Vagina (tissue), 2 donors: ENCODE data around the gene HAAO. TPM values are rescaled to one million over a fixed set of nuclear protein-coding genes. Genes with fewer than 3 reads are reported as not detected.
"Not testable (repeated sequence)": the region's sequence is repeated elsewhere in the genome, so short reads cannot be mapped to it uniquely, and the experiment has no call there.

Experiments used
- DNase-seq, 2 donors: peaks; one replicate each; pipeline ENCODE4 v3.0.0-alpha.2; 2017; ENCODE audit errors: extremely low spot score in 2 of 2
- H3K27ac ChIP-seq: fragments of 200-600 bp; sonication (generic); one replicate; pipeline ENCODE4 v1.5.1; 2019
- H3K27me3 ChIP-seq: fragments of 200-600 bp; sonication (generic); one replicate; pipeline ENCODE4 v1.5.1; 2019
- H3K36me3 ChIP-seq, 2 donors: fragments of 200-600 bp; sonication (generic); one replicate each; pipeline ENCODE4 v1.5.1; 2017 to 2019
- H3K4me1 ChIP-seq: fragments of 200-600 bp; sonication (generic); one replicate; pipeline ENCODE4 v1.5.1; 2019
- H3K4me3 ChIP-seq, 2 donors: fragments of 200-600 bp; sonication (generic); 1 replicate in 1 of 2; 2 replicates in 1 of 2; pipeline ENCODE4 v1.5.1; 2016 to 2019
- H3K9me3 ChIP-seq: fragments of 200-600 bp; sonication (generic); one replicate; pipeline ENCODE4 v1.5.1; 2019
- CTCF ChIP-seq, 3 experiments: fragments of 450-650 bp in 2 of 3; fragments of 200-600 bp in 1 of 3; sonication (generic) in 1 of 3; IDR thresholded peaks; one replicate each; pipeline ENCODE4 v1.5.1; 2017 to 2019; ENCODE audit warnings: antibody characterized with exemption in 3 of 3, mild to moderate bottlenecking in 2 of 3, moderate library complexity in 2 of 3
- POLR2A ChIP-seq, 2 donors: fragments of 450-650 bp; IDR thresholded peaks; one replicate each; pipeline ENCODE4 v1.6.1; 2017; ENCODE audit warnings: antibody characterized with exemption in 2 of 2, mild to moderate bottlenecking in 2 of 2, moderate library complexity in 2 of 2
- POLR2AphosphoS5 ChIP-seq, 2 donors: sonication (generic); formaldehyde crosslinking; IDR thresholded peaks; one replicate each; pipeline ENCODE4 v1.9.0; 2017; ENCODE audit warnings: antibody characterized with exemption in 2 of 2, mild to moderate bottlenecking in 2 of 2, low read depth in 1 of 2; ENCODE audit not compliant: insufficient read depth in 1 of 2
- intact Hi-C: fragments of 100-400 bp; cut with DNase I; formaldehyde crosslinking; loops from one replicate; pipeline ENCODE4 v1.15.1; 2023
- total RNA-seq: library from RNA; depleted of rRNA; stranded (reverse); fragments of >200 nt; gene quantifications from one replicate; pipeline ENCODE4 v1.2.3, GENCODE V29; 2016

The HAAO gene
- total RNA-seq, 1 donor from 2014 or later = 5.9 TPM

GRCh38 chr2:42742740-42743658, 49.4 kb downstream of the HAAO start:
- H3K36me3 ChIP-seq = peaks cover 0 to 3% of the 10 kb centered on the region in 2 donors

GRCh38 chr2:42741140-42741539, 51.2 kb downstream of the HAAO start:
- Histone ChIP-seq H3K9me3 (no peaks in the 10 kb centered on the region), H3K4me1 (no peaks in the 10 kb centered on the region), H3K27ac (no peak overlapping the region), H3K36me3 (peaks cover 0 to 16% of the 10 kb centered on the region in 2 donors), H3K4me3 (no peak overlapping the region), H3K27me3 (no peaks in the 10 kb centered on the region)
- TF ChIP-seq POLR2A (IDR thresholded peaks at IDR 0.05) (no peak), POLR2AphosphoS5 (IDR thresholded peaks at IDR 0.05; ENCODE audit: insufficient read depth in 1 of 2, low read depth in 1 of 2) (no peak), CTCF (IDR thresholded peaks at IDR 0.05) (no peak)
- intact Hi-C loops = no loop called here
- no peak for DNase-seq

More at GRCh38 chr2:42742740-42743658, 49.4 kb downstream of the HAAO start:
- Histone ChIP-seq H3K27ac (no peak overlapping the region), H3K9me3 (no peaks in the 10 kb centered on the region), H3K27me3 (no peaks in the 10 kb centered on the region), H3K4me3 (no peak overlapping the region), H3K4me1 (no peaks in the 10 kb centered on the region)
- no peak for TF ChIP-seq POLR2A (IDR thresholded peaks at IDR 0.05)
- no peak for TF ChIP-seq CTCF (IDR thresholded peaks at IDR 0.05)
- TF ChIP-seq POLR2AphosphoS5 (IDR thresholded peaks at IDR 0.05; ENCODE audit: insufficient read depth in 1 of 2, low read depth in 1 of 2) = no peak
- DNase-seq = no peak
- intact Hi-C loops = no loop called here

- Histone ChIP-seq H3K36me3 (peaks cover 0 to 44% of the 10 kb centered on the region in 2 donors), H3K4me3 (no peak overlapping the region), H3K9me3 (no peaks in the 10 kb centered on the region), H3K4me1 (no peaks in the 10 kb centered on the region), H3K27ac (no peak overlapping the region), H3K27me3 (no peaks in the 10 kb centered on the region)
- intact Hi-C loops = no loop called here
- DNase-seq = no peak
- TF ChIP-seq CTCF (IDR thresholded peaks at IDR 0.05) (no peak), POLR2AphosphoS5 (IDR thresholded peaks at IDR 0.05; ENCODE audit: insufficient read depth in 1 of 2, low read depth in 1 of 2) (no peak), POLR2A (IDR thresholded peaks at IDR 0.05) (no peak)
Observed at GRCh38 chr2:42736598-42737322, 55.6 kb downstream of the HAAO start.

GRCh38 chr2:42733852-42734251, 58.5 kb downstream of the HAAO start:
- DNase-seq = no peak
- intact Hi-C loops = no loop called here
- Histone ChIP-seq H3K4me3 (no peak overlapping the region), H3K4me1 (no peaks in the 10 kb centered on the region), H3K27ac (no peak overlapping the region), H3K9me3 (no peaks in the 10 kb centered on the region), H3K27me3 (no peaks in the 10 kb centered on the region), H3K36me3 (peaks cover 0 to 40% of the 10 kb centered on the region in 2 donors)
- TF ChIP-seq POLR2AphosphoS5 (IDR thresholded peaks at IDR 0.05; ENCODE audit: insufficient read depth in 1 of 2, low read depth in 1 of 2) = no peak
- TF ChIP-seq POLR2A (IDR thresholded peaks at IDR 0.05) = no peak
- TF ChIP-seq CTCF (IDR thresholded peaks at IDR 0.05) = no peak

- H3K27me3 ChIP-seq, H3K4me1 ChIP-seq, intact Hi-C loops, H3K9me3 ChIP-seq, DNase-seq, H3K27ac ChIP-seq, H3K4me3 ChIP-seq: not testable (repeated sequence)
- H3K36me3 ChIP-seq = peaks cover 0 to 29% of the 10 kb centered on the region in 2 donors
Observed at GRCh38 chr2:42731316-42731715, 61.1 kb downstream of the HAAO start.
